Brain microvascular endothelial cell (primary cell): ENCODE data around the gene HOXB8.

Experiments
- DNase-seq: peaks from one replicate; pipeline ENCODE4 v3.0.0-alpha.2; 2020
- H3K27ac ChIP-seq: fragments of 250-450 bp; sonication (Bioruptor Pico); 2 replicates; pipeline ENCODE4 v1.5.1; 2020; ENCODE audit warnings: mild to moderate bottlenecking, moderate library complexity
- H3K27me3 ChIP-seq: fragments of 250-450 bp; sonication (Bioruptor Pico); replicated peaks from 2 replicates; pipeline ENCODE4 v1.5.1; 2020; ENCODE audit warnings: mild to moderate bottlenecking
- H3K36me3 ChIP-seq: fragments of 250-450 bp; sonication (Bioruptor Pico); replicated peaks from 2 replicates; pipeline ENCODE4 v1.5.1; 2020; ENCODE audit warnings: mild to moderate bottlenecking
- H3K4me3 ChIP-seq: 2 replicates; pipeline ENCODE4 v1.5.1; 2011; ENCODE audit warnings: low read depth, mild to moderate bottlenecking, control low read depth, low read length, moderate library complexity
- in situ Hi-C: cut with HindIII; loops from 2 replicates; pipeline ENCODE4 v1.10.0; 2017; ENCODE audit warnings: low sequenced_read_pairs, low pct_ligation_motif_present
- TF ChIP-seq, protein P1 (sequence below): IDR thresholded peaks from 2 replicates; pipeline ENCODE4 v1.5.1; 2011; ENCODE audit warnings: low read depth, mild to moderate bottlenecking, moderate library complexity, low read length, control low read depth, inconsistent platforms; ENCODE audit errors: missing control alignments

Gene HOXB8

DNA sequence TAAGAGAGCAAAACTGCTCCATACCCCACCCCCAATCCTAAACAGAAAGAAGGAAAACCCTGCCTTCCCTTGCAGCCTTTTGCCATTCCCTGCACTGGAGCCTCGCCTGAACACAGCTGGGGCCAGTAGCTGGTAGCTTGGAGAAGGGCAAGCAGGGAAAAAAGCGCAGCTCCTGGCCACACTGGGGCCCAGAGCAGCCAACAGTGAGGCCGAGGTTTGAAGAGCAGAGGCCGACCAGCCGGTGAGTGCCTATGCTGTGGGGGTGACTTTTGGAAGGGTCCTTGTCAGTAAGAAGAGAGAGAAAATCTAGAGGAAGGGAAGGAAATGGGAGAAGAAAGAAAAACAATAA, 14.3 kb upstream of the HOXB8 start:
- in situ Hi-C loops = no loop called here
- TF ChIP-seq, protein P1, sequence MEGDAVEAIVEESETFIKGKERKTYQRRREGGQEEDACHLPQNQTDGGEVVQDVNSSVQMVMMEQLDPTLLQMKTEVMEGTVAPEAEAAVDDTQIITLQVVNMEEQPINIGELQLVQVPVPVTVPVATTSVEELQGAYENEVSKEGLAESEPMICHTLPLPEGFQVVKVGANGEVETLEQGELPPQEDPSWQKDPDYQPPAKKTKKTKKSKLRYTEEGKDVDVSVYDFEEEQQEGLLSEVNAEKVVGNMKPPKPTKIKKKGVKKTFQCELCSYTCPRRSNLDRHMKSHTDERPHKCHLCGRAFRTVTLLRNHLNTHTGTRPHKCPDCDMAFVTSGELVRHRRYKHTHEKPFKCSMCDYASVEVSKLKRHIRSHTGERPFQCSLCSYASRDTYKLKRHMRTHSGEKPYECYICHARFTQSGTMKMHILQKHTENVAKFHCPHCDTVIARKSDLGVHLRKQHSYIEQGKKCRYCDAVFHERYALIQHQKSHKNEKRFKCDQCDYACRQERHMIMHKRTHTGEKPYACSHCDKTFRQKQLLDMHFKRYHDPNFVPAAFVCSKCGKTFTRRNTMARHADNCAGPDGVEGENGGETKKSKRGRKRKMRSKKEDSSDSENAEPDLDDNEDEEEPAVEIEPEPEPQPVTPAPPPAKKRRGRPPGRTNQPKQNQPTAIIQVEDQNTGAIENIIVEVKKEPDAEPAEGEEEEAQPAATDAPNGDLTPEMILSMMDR = no peak
- Histone ChIP-seq H3K27ac (no peak overlapping the region), H3K36me3 (no peaks in the 10 kb centered on the region), H3K27me3 (peaks cover 98% of the 10 kb centered on the region), H3K4me3 (no peak overlapping the region)
- no peak for DNase-seq

DNA sequence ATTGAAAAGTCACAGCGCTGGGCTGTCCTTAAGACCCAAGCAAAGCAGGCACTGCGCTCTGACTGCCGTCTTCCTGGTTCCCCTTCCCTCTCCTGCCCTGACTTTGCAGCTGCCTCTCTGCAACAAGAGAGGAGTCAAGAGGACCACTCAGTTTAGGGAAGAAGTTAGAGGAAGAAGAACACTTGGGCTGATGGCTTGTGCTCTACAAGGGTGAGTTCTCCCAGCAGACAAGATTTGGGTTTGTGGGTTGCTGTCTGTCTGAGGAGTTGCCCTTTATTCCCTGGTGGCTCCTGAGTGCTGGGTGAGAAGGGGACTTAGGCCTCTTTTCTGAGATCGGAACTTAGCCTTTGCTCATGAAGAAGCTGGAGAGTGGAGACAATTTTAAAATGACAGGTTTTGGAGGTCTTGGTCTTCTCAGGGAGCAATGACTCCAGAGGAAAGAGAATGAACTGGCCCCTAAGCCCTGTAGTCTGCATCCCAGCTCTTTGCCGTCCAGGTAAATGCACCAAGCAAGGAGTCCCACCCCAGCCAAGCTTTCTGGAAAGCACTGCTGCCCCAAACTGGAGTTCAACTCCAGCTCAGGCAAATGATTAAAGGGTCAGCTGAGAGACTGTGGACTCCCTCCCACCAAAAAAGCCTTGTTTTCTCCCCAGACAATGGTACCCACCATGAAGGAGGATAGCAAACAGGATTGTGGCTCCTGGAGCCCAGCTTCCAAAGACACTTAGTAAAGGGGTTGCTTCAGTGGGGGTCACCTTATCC, 13.7 kb upstream of the HOXB8 start:
- TF ChIP-seq, protein P1 = no peak
- Histone ChIP-seq H3K36me3 (no peaks in the 10 kb centered on the region), H3K27me3 (peaks cover 98% of the 10 kb centered on the region), H3K27ac (no peak overlapping the region), H3K4me3 (no peak overlapping the region)
- DNase-seq = no peak
- in situ Hi-C loops = no loop called here

GRCh38 chr17:48627623-48628521, 12.8 kb upstream of the HOXB8 start:
- TF ChIP-seq, protein P1 = no peak
- in situ Hi-C loops = no loop called here
- DNase-seq = no peak
- Histone ChIP-seq H3K36me3 (no peaks in the 10 kb centered on the region), H3K27ac (no peak overlapping the region), H3K4me3 (no peak overlapping the region), H3K27me3 (peaks cover 98% of the 10 kb centered on the region)

DNA sequence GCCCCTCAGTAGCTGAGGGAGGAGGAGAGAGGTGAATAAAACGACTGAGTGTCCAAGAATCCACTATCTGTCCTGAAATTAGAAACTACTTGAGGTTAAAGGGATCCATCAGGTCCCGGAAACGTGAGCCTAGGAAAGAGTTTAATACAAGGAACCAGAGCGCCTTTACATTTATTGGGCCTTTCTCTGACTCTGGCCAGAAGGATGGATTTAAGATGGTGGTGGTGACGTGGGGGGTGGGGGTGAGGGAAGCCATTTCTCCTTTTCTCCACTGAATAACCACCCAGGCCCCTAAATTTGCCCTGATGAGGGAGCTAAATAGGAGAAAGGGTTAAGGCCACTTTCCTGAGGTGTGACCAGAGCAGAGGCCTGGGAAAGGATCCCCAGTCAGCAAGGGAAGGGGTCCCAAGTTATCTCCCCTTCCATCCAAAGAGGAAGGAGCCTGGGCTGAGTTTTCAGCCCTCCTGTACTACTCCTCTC, 12.1 kb upstream of the HOXB8 start:
- H3K36me3 ChIP-seq = no peaks in the 10 kb centered on the region
- TF ChIP-seq, protein P1 = no peak
- H3K4me3 ChIP-seq = no peak overlapping the region
- no peak for DNase-seq
- peaks cover 98% of the 10 kb centered on the region for H3K27me3 ChIP-seq
- no peak overlapping the region for H3K27ac ChIP-seq
- in situ Hi-C loops = no loop called here

DNA sequence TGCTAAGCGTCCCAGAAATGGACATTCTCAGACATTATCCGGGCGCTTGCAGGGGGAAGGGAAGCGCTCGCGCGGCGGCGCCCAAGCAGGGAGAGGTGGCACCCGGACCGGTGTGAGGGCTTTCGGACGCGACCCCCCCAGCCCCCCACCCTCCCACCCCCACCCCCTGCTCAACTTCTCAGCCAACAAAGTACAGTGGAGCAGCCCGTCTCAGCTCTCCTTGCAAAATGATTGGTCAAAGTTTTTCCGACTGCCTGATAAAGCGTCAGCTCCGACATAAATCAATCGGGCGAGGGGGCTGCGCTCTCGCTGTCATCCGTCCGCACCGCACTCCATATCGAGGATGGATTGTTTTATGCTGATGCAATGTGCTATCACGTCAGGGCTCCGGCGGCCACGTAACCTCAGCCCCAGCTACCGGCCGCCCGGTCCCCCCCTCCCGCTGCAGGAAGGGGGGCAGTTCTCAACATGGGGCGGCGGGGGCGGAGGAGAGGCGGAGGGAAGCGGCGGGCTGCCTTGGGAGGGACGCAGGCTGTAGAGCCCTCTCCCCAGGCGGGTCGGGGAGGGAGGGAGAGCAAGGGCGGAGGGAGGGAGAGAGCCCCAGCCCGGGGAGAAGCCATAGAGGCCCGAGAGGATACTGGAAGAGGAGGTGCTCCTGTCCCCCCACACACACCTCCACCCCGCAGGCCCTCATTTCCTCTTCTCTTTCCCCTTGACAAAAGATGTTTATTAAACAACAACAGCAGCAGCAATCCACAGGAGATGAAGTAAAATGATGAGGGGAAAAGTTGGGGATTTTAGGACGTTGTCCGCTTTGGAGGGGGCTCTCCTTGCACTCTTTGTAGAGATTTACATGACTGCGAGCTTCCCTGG, 11.4 kb upstream of the HOXB8 start, which contains the start of gene HOXB9:
Gene HOXB9, minus strand, starts transcription at position 114 of the 873 bp plus-strand sequence. Its CDS starts 89 bp downstream, at position 25.
- Histone ChIP-seq H3K36me3 (no peaks in the 10 kb centered on the region), H3K4me3 (no peak within 1 kb of the TSS), H3K27me3 (peaks cover 98% of the 10 kb centered on the region), H3K27ac (no peak within 1 kb of the TSS)
- TF ChIP-seq, protein P1 = no peak
- no peak for DNase-seq
- in situ Hi-C loops = no loop called here
